B cell (primary cell): Measurements from ENCODE around the gene PDPK1. TPM values are rescaled to one million over a fixed set of nuclear protein-coding genes. Genes with fewer than 3 reads are reported as not detected.

Source experiments
- ATAC-seq: fragments of 200-7000 bp; cut with Tn5 transposase; one replicate; pipeline ENCODE4 v1.10.0; 2021; ENCODE audit warnings: low read depth, mild to moderate bottlenecking, moderate number of reproducible peaks, moderate library complexity
- CTCF ChIA-PET: fragments of 350-600 bp; sonication (Branson Sonifier 250); formaldehyde crosslinking; loops from one replicate; lab custom pipeline; 2021; ENCODE audit warnings: antibody characterized with exemption, inconsistent platforms; lab: Charles Lee
- POLR2A ChIA-PET: fragments of 350-600 bp; sonication (Branson Sonifier 250); formaldehyde crosslinking; loops from one replicate; lab custom pipeline; 2021; ENCODE audit warnings: antibody characterized with exemption; lab: Charles Lee
- DNase-seq: peaks from one replicate; pipeline ENCODE4 v3.0.0; 2013
- H2AFZ ChIP-seq: 2 replicates; pipeline ENCODE4 v1.6.1; 2012; ENCODE audit warnings: mild to moderate bottlenecking, low read depth, low read length; ENCODE audit not compliant: insufficient read depth, poor library complexity, severe bottlenecking
- H3K27ac ChIP-seq, 2 donors: 1 replicate in 1 of 2; 2 replicates in 1 of 2; pipeline ENCODE4 v1.5.1; 2012 to 2013; ENCODE audit warnings: low read length in 2 of 2, mild to moderate bottlenecking in 2 of 2, moderate library complexity in 1 of 2
- H3K27me3 ChIP-seq, 4 experiments: fragments of 200-600 bp in 1 of 4; sonication (generic) in 1 of 4; replicated peaks in 1 of 4; 1 replicate in 2 of 4; 2 replicates in 2 of 4; pipeline versions ENCODE4 v1.6.1 to v1.7.0; 2013 to 2016; ENCODE audit warnings: low read length in 3 of 4, mild to moderate bottlenecking in 2 of 4, mixed read lengths in 1 of 4, moderate library complexity in 1 of 4; ENCODE audit not compliant: insufficient read depth in 4 of 4, control insufficient read depth in 3 of 4; ENCODE audit errors: control extremely low read depth in 1 of 4
- H3K36me3 ChIP-seq, 2 experiments: replicated peaks in 1 of 2; 1 replicate in 1 of 2; 2 replicates in 1 of 2; pipeline versions ENCODE4 v1.6.1 to v1.7.1; 2013; ENCODE audit warnings: low read length in 1 of 2; ENCODE audit not compliant: insufficient read depth in 2 of 2, control insufficient read depth in 1 of 2; ENCODE audit errors: control extremely low read depth in 1 of 2, extremely low read depth in 1 of 2
- H3K4me1 ChIP-seq, 2 donors: fragments of 200-600 bp in 1 of 2; sonication (generic) in 1 of 2; 1 replicate in 1 of 2; 2 replicates in 1 of 2; pipeline versions ENCODE4 v1.5.1 to v1.6.1; 2013 to 2017; ENCODE audit warnings: low read length in 2 of 2; ENCODE audit not compliant: control insufficient read depth in 2 of 2, insufficient read depth in 2 of 2
- H3K4me2 ChIP-seq: replicated peaks from 2 replicates; pipeline ENCODE3; 2012; ENCODE audit warnings: mild to moderate bottlenecking, low read depth, low read length; ENCODE audit not compliant: poor library complexity, severe bottlenecking
- H3K4me3 ChIP-seq, 5 experiments: fragments of 200-600 bp in 1 of 5; sonication (generic) in 1 of 5; 1 replicate in 3 of 5; 2 replicates in 2 of 5; pipeline versions ENCODE4 v1.5.1 to v1.7.0; 2011 to 2016; ENCODE audit warnings: low read length in 4 of 5, mild to moderate bottlenecking in 4 of 5, low read depth in 2 of 5, control low read depth in 1 of 5, moderate library complexity in 1 of 5; ENCODE audit not compliant: insufficient read depth in 1 of 5; ENCODE audit errors: control extremely low read depth in 1 of 5, extremely low read depth in 1 of 5
- H3K79me2 ChIP-seq: fragments of 200-600 bp; sonication (generic); one replicate; pipeline ENCODE4 v1.6.0; 2016; ENCODE audit warnings: low read length; ENCODE audit not compliant: control insufficient read depth, insufficient read depth
- H3K9ac ChIP-seq: fragments of 200-600 bp; sonication (generic); 2 replicates; pipeline ENCODE4 v1.6.1; 2017; ENCODE audit warnings: mild to moderate bottlenecking, low read length, moderate library complexity
- H3K9me3 ChIP-seq, 3 donors: one replicate each; pipeline versions ENCODE4 v1.6.1 to v1.7.1; 2013; ENCODE audit warnings: low read length in 2 of 3; ENCODE audit not compliant: control insufficient read depth in 2 of 3, insufficient read depth in 1 of 3; ENCODE audit errors: control extremely low read depth in 1 of 3
- H4K20me1 ChIP-seq: 2 replicates; pipeline ENCODE4 v1.6.0; 2012; ENCODE audit warnings: mild to moderate bottlenecking, low read length; ENCODE audit not compliant: insufficient read depth, control insufficient read depth, poor library complexity, severe bottlenecking
- H3K27ac Mint-ChIP-seq: one replicate; pipeline ENCODE4 v1.8.0; 2021; ENCODE audit warnings: mixed read lengths
- H3K27me3 Mint-ChIP-seq: one replicate; pipeline ENCODE4 v1.8.0; 2021; ENCODE audit warnings: mixed read lengths
- H3K4me1 Mint-ChIP-seq: one replicate; pipeline ENCODE4 v1.8.0; 2021; ENCODE audit warnings: mixed read lengths
- H3K4me3 Mint-ChIP-seq: one replicate; pipeline ENCODE4 v1.8.0; 2021; ENCODE audit warnings: mixed read lengths
- H3K9me3 Mint-ChIP-seq: one replicate; pipeline ENCODE4 v1.8.0; 2022; ENCODE audit warnings: mixed read lengths; ENCODE audit not compliant: insufficient read depth
- EZH2 ChIP-seq: IDR thresholded peaks from 2 replicates; pipeline ENCODE4 v1.6.1; 2012; ENCODE audit warnings: borderline replicate concordance, low read depth, mild to moderate bottlenecking, moderate library complexity, low read length; ENCODE audit not compliant: insufficient read depth, poor library complexity, severe bottlenecking
- WGBS: methylation state at CpG from one replicate; pipeline ENCODE4 v1.1.5; 2013; ENCODE audit warnings: missing lambda C conversion rate; ENCODE audit not compliant: insufficient coverage; 5-methylcytosine and 5-hydroxymethylcytosine counted together
- intact Hi-C: fragments of 100-400 bp; cut with micrococcal nuclease; formaldehyde crosslinking; loops from one replicate; pipeline ENCODE4 v1.10.0; 2022
- polyA plus RNA-seq: library from polyadenylated mRNA; depleted of rRNA; stranded (reverse); fragments of >200 nt; gene quantifications from 2 replicates; pipeline ENCODE4 v1.2.3, GENCODE V29; 2012
- total RNA-seq, 2 donors: library from RNA; stranded (reverse); fragments of 120-200 nt in 1 of 2; gene quantifications; 1 replicate in 1 of 2; 2 replicates in 1 of 2; pipeline versions ENCODE4 v1.2.3 to v1.2.4, GENCODE V29; 2013 to 2022
- TF ChIP-seq, protein P1 (sequence below): fragments of 200-600 bp; IDR thresholded peaks from one replicate; pipeline ENCODE4 v1.8.0; 2022; ENCODE audit warnings: antibody characterized with exemption, mild to moderate bottlenecking

Gene PDPK1
- total and polyA plus RNA-seq, 2 donors (not counting 1 experiment from before 2014, with no cell fraction given), result 32.5 to 84.1 TPM

- WGBS, result 84% methylated on average over 23 of the region's 27 CpGs
- CTCF ChIA-PET, result no interaction called here
- TF ChIP-seq EZH2, result no peak
- TF ChIP-seq, protein P1, sequence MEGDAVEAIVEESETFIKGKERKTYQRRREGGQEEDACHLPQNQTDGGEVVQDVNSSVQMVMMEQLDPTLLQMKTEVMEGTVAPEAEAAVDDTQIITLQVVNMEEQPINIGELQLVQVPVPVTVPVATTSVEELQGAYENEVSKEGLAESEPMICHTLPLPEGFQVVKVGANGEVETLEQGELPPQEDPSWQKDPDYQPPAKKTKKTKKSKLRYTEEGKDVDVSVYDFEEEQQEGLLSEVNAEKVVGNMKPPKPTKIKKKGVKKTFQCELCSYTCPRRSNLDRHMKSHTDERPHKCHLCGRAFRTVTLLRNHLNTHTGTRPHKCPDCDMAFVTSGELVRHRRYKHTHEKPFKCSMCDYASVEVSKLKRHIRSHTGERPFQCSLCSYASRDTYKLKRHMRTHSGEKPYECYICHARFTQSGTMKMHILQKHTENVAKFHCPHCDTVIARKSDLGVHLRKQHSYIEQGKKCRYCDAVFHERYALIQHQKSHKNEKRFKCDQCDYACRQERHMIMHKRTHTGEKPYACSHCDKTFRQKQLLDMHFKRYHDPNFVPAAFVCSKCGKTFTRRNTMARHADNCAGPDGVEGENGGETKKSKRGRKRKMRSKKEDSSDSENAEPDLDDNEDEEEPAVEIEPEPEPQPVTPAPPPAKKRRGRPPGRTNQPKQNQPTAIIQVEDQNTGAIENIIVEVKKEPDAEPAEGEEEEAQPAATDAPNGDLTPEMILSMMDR, result no peak
These were observed 57.8 kb downstream of the PDPK1 start for GRCh38 chr16:2595393-2596205.

More at GRCh38 chr16:2595393-2596205, 57.8 kb downstream of the PDPK1 start:
- Mint-ChIP-seq H3K4me1 (peaks cover 8% of the 10 kb centered on the region), H3K4me3 (no peak overlapping the region), H3K9me3 (no peaks in the 10 kb centered on the region), H3K27me3 (no peaks in the 10 kb centered on the region), H3K27ac (no peak overlapping the region)
- H4K20me1 ChIP-seq, result peaks cover 43% of the 10 kb centered on the region
- no peaks in the 10 kb centered on the region for H3K9me3 ChIP-seq
- peaks cover 5 to 58% of the 10 kb centered on the region in 2 experiments for H3K36me3 ChIP-seq
- peak overlapping the region in 1 of 2 donors; percentile 14 for H3K27ac ChIP-seq
- H3K9ac ChIP-seq, result no peak overlapping the region
- intact Hi-C loops, result no loop called here
- H3K27me3 ChIP-seq, result no peaks in the 10 kb centered on the region
- no peak overlapping the region for H3K4me3 ChIP-seq
- DNase-seq (no peak), ATAC-seq (no peak)
- no peak overlapping the region for H2AFZ ChIP-seq
- peaks cover 2 to 11% of the 10 kb centered on the region in 2 donors for H3K4me1 ChIP-seq
- H3K79me2 ChIP-seq, result peaks cover 53% of the 10 kb centered on the region
- peak overlapping the region; percentile 21 for H3K4me2 ChIP-seq
- POLR2A ChIA-PET, result no interaction called here
